LNCaP clone FGC (cell line): Measurements from ENCODE around the gene ATAD3B.
"Not testable (repeated sequence)": the region's sequence is repeated elsewhere in the genome, so short reads cannot be mapped to it uniquely, and the experiment has no call there.

Experiments
- DNase-seq: peaks from one replicate; pipeline ENCODE4 v3.0.0-alpha.2; 2011; ENCODE audit warnings: low read depth
- H3K4me3 ChIP-seq: 2 replicates; pipeline ENCODE4 v1.5.1; 2011; ENCODE audit warnings: mild to moderate bottlenecking, low read depth, low read length, control low read depth
- CTCF ChIP-seq: IDR thresholded peaks from 2 replicates; pipeline ENCODE4 v1.5.1; 2012; ENCODE audit warnings: mild to moderate bottlenecking; ENCODE audit not compliant: control insufficient read depth, insufficient read depth; ENCODE audit errors: extremely low read depth

The ATAD3B gene

GRCh38 chr1:1505366-1505798 is 33.8 kb downstream of the ATAD3B start:
- TF ChIP-seq CTCF: peak; percentile 23; the same call in 1 of the 2 replicates
- H3K4me3 ChIP-seq, DNase-seq: not testable (repeated sequence)

- not testable (repeated sequence) for H3K4me3 ChIP-seq
- DNase-seq: peak; percentile 10
Measured at GRCh38 chr1:1505801-1506200, 34.2 kb downstream of the ATAD3B start.

GRCh38 chr1:1507305-1507704 is 35.7 kb downstream of the ATAD3B start:
- TF ChIP-seq CTCF: no peak
- H3K4me3 ChIP-seq: no peak overlapping the region
- no peak for DNase-seq

GRCh38 chr1:1508775-1509464 is 37.4 kb downstream of the ATAD3B start:
- H3K4me3 ChIP-seq, DNase-seq: not testable (repeated sequence)

GRCh38 chr1:1509465-1509850 is 37.9 kb downstream of the ATAD3B start:
- H3K4me3 ChIP-seq, DNase-seq: not testable (repeated sequence)

GRCh38 chr1:1510912-1511532 is 39.5 kb downstream of the ATAD3B start:
- H3K4me3 ChIP-seq: peak overlapping the region; percentile 89
- no peak for TF ChIP-seq CTCF
- peak; percentile 35 for DNase-seq

- peak within 1 kb of the TSS; percentile 89 for H3K4me3 ChIP-seq
- no peak for TF ChIP-seq CTCF
Measured at GRCh38 chr1:1511533-1512285, 40.1 kb downstream of the ATAD3B start, which contains the start of gene ATAD3A. Gene ATAD3A (plus strand): TSS chr1:1512162. CDS start chr1:1512269, 107 bp downstream.

GRCh38 chr1:1512425-1512824 is 40.9 kb downstream of the ATAD3B start:
- peak overlapping the region; percentile 89 for H3K4me3 ChIP-seq

More at GRCh38 chr1:1511533-1512285, 40.1 kb downstream of the ATAD3B start, which contains the start of gene ATAD3A:
- peak; percentile 92 for DNase-seq

GRCh38 chr1:1513675-1514074 is 42.1 kb downstream of the ATAD3B start:
- DNase-seq: not testable (repeated sequence)
- H3K4me3 ChIP-seq: peak overlapping the region; percentile 89

More at GRCh38 chr1:1512425-1512824, 40.9 kb downstream of the ATAD3B start:
- DNase-seq: not testable (repeated sequence)

GRCh38 chr1:1514376-1514775 is 42.8 kb downstream of the ATAD3B start:
- H3K4me3 ChIP-seq, DNase-seq: not testable (repeated sequence)

- not testable (repeated sequence) for DNase-seq
Measured at GRCh38 chr1:1516923-1517322, 45.4 kb downstream of the ATAD3B start.

More at GRCh38 chr1:1516923-1517322, 45.4 kb downstream of the ATAD3B start:
- H3K4me3 ChIP-seq: not testable (repeated sequence)
